Endothelial cell of umbilical vein (primary cell): Measurements from ENCODE around the gene MMRN2. TPM values are rescaled to one million over a fixed set of nuclear protein-coding genes. Genes with fewer than 3 reads are reported as not detected.

Experiments used
- BruUV-seq: library from RNA; stranded (reverse); fragments of 400-500 nt; replicated peaks from 2 replicates; lab custom pipeline; 2021; lab: Mats Ljungman, UMichigan
- CTCF ChIA-PET: fragments of 300-600, 350-600 bp; sonication (Branson Sonifier 250); formaldehyde crosslinking; loops from one replicate; lab custom pipeline; 2021; ENCODE audit warnings: antibody characterized with exemption, inconsistent platforms; lab: Charles Lee
- POLR2A ChIA-PET: fragments of 300-600, 350-600 bp; sonication (Branson Sonifier 250); formaldehyde crosslinking; loops from one replicate; lab custom pipeline; 2021; ENCODE audit warnings: antibody characterized with exemption, inconsistent platforms; lab: Charles Lee
- DNase-seq: peaks from one replicate; pipeline ENCODE4 v3.0.0-alpha.2; 2011; ENCODE audit warnings: low read depth, low spot score
- FAIRE-seq: peaks from 2 replicates; lab custom pipeline; 2011; peaks lifted over from hg19 to GRCh38; lab: Jason Lieb, UNC
- H2AFZ ChIP-seq: 2 replicates; pipeline ENCODE4 v1.6.0; 2012; ENCODE audit warnings: low read depth, low read length, control low read depth, inconsistent platforms
- H3K27ac ChIP-seq: 2 replicates; pipeline ENCODE4 v1.5.1; 2011; ENCODE audit warnings: low read depth, mild to moderate bottlenecking, control low read depth, low read length, moderate library complexity; ENCODE audit not compliant: insufficient read depth
- H3K27me3 ChIP-seq, 2 experiments: 2 replicates each; pipeline versions ENCODE4 v1.6.0 to v1.6.1; 2011; ENCODE audit warnings: low read length in 2 of 2, mixed read lengths in 1 of 2; ENCODE audit not compliant: control insufficient read depth in 2 of 2, insufficient read depth in 2 of 2
- H3K36me3 ChIP-seq, 2 experiments: 2 replicates in 1 of 2; 3 replicates in 1 of 2; pipeline ENCODE4 v1.5.1; 2011; ENCODE audit warnings: low read length in 2 of 2, mild to moderate bottlenecking in 1 of 2, moderate library complexity in 1 of 2; ENCODE audit not compliant: control insufficient read depth in 2 of 2, insufficient read depth in 2 of 2; ENCODE audit errors: extremely low read depth in 1 of 2
- H3K4me1 ChIP-seq: 3 replicates; pipeline ENCODE4 v1.5.1; 2011; ENCODE audit warnings: mild to moderate bottlenecking, low read length; ENCODE audit not compliant: control insufficient read depth, insufficient read depth; ENCODE audit errors: extremely low read depth
- H3K4me2 ChIP-seq: 2 replicates; pipeline ENCODE4 v1.6.1; 2011; ENCODE audit warnings: low read length, control low read depth, mixed read lengths; ENCODE audit not compliant: insufficient read depth
- H3K4me3 ChIP-seq, 3 experiments: fragments of 200-600 bp in 1 of 3; sonication (generic), shearing (Covaris generic) in 1 of 3; replicated peaks in 1 of 3; 2 replicates each; pipeline ENCODE4 v1.5.1; 2011 to 2016; ENCODE audit warnings: control low read depth in 3 of 3, low read length in 3 of 3, mild to moderate bottlenecking in 2 of 3, inconsistent platforms in 1 of 3, low read depth in 1 of 3, moderate library complexity in 1 of 3; ENCODE audit not compliant: insufficient read depth in 1 of 3
- H3K79me2 ChIP-seq: 2 replicates; pipeline ENCODE4 v1.6.0; 2012; ENCODE audit warnings: low read length, inconsistent platforms; ENCODE audit not compliant: control insufficient read depth, insufficient read depth
- H3K9ac ChIP-seq: replicated peaks from 2 replicates; pipeline ENCODE3; 2011; ENCODE audit warnings: low read length, control low read depth; ENCODE audit not compliant: insufficient read depth; ENCODE audit errors: extremely low read depth
- H3K9me1 ChIP-seq: replicated peaks from 3 replicates; pipeline ENCODE4 v1.6.0; 2011; ENCODE audit warnings: mild to moderate bottlenecking, low read length; ENCODE audit not compliant: control insufficient read depth, insufficient read depth; ENCODE audit errors: extremely low read depth
- H3K9me3 ChIP-seq: replicated peaks from 2 replicates; pipeline ENCODE4 v1.5.1; 2012; ENCODE audit warnings: low read length, inconsistent platforms; ENCODE audit not compliant: control insufficient read depth, insufficient read depth
- H4K20me1 ChIP-seq: replicated peaks from 2 replicates; pipeline ENCODE3; 2011; ENCODE audit warnings: mild to moderate bottlenecking, low read length; ENCODE audit not compliant: control insufficient read depth, insufficient read depth; ENCODE audit errors: extremely low read depth
- CTCF ChIP-seq, 2 donors: IDR thresholded peaks; 1 replicate in 1 of 2; 2 replicates in 1 of 2; pipeline ENCODE4 v1.5.1; 2011; ENCODE audit warnings: low read length in 2 of 2, mild to moderate bottlenecking in 2 of 2, moderate library complexity in 2 of 2, control low read depth in 1 of 2, inconsistent platforms in 1 of 2, low read depth in 1 of 2; ENCODE audit not compliant: insufficient read depth in 1 of 2; ENCODE audit errors: extremely low read depth in 1 of 2
- EZH2 ChIP-seq: IDR thresholded peaks from 2 replicates; pipeline ENCODE4 v1.6.1; 2012; ENCODE audit warnings: borderline replicate concordance, low read depth, mild to moderate bottlenecking, moderate library complexity, low read length, inconsistent platforms; ENCODE audit not compliant: severe bottlenecking
- FOS ChIP-seq: IDR thresholded peaks from 2 replicates; pipeline ENCODE4 v1.6.1; 2011; ENCODE audit warnings: mild to moderate bottlenecking, low read length, moderate library complexity, borderline replicate concordance; ENCODE audit not compliant: insufficient read depth
- GATA2 ChIP-seq: IDR thresholded peaks from 2 replicates; pipeline ENCODE4 v1.7.0; 2011; ENCODE audit warnings: low read depth, mild to moderate bottlenecking, moderate library complexity, mixed read lengths, low read length; ENCODE audit not compliant: insufficient read length, insufficient read depth
- JUN ChIP-seq: IDR thresholded peaks from 2 replicates; pipeline ENCODE4 v1.6.1; 2011; ENCODE audit warnings: borderline replicate concordance, low read depth; ENCODE audit not compliant: insufficient read length, insufficient read depth
- MAX ChIP-seq: IDR thresholded peaks from 2 replicates; pipeline ENCODE4 v1.6.1; 2011; ENCODE audit not compliant: insufficient read depth, insufficient read length
- MYC ChIP-seq: IDR thresholded peaks from one replicate; pipeline ENCODE4 v1.6.1; 2011; ENCODE audit warnings: mild to moderate bottlenecking, low read depth, low read length
- POLR2A ChIP-seq: IDR thresholded peaks from 2 replicates; pipeline ENCODE4 v1.6.1; 2012; ENCODE audit warnings: low read depth, mild to moderate bottlenecking, control low read depth, low read length
- POLR2AphosphoS5 ChIP-seq: IDR thresholded peaks from 2 replicates; pipeline ENCODE4 v1.6.1; 2012; ENCODE audit warnings: low read depth, mild to moderate bottlenecking, control low read depth, low read length, moderate library complexity; ENCODE audit not compliant: insufficient read depth
- dilution Hi-C: fragments of 300-500 bp; cut with MboI; formaldehyde crosslinking; loops from one replicate; pipeline ENCODE4 v1.15.0; 2019; ENCODE audit warnings: low sequenced_read_pairs; ENCODE audit not compliant: extremely low pct_ligation_motif_present
- intact Hi-C: fragments of 100-400 bp; cut with micrococcal nuclease; formaldehyde crosslinking; loops from one replicate; pipeline ENCODE4 v1.10.0; 2022
- polyA plus RNA-seq, 4 experiments: library from polyadenylated mRNA; depleted of rRNA in 3 of 4; stranded (reverse) in 3 of 4; unstranded in 1 of 4; fragments of >200 nt; gene quantifications; 2 replicates each; pipeline versions ENCODE4 v1.2.1 to v1.2.3, GENCODE V29; 2011 to 2012; ENCODE audit warnings: missing spikeins in 1 of 4
- total RNA-seq: library from RNA; stranded (reverse); gene quantifications from 2 replicates; pipeline ENCODE4 v1.2.3, GENCODE V29; 2021

Gene MMRN2
- total and polyA plus RNA-seq, 2 donors (not counting 3 experiments of a cell fraction or from before 2014, with no cell fraction given), result 154 to 169 TPM

GRCh38 chr10:86945361-86946212 lies 11.8 kb downstream of the MMRN2 start:
- no peaks in the 10 kb centered on the region for H3K4me1 ChIP-seq
- no peak overlapping the region for H3K9ac ChIP-seq
- no peak overlapping the region for H3K4me2 ChIP-seq
- no peak overlapping the region for H2AFZ ChIP-seq
- intact Hi-C loops (no loop called here), dilution Hi-C loops (no loop called here)
- no peak overlapping the region for H3K4me3 ChIP-seq
- H3K36me3 ChIP-seq, result peaks cover 20 to 52% of the 10 kb centered on the region in 2 experiments
- DNase-seq (no peak), FAIRE-seq (no peak)
- peaks cover 52% of the 10 kb centered on the region for H3K79me2 ChIP-seq
- no peaks in the 10 kb centered on the region for H3K27me3 ChIP-seq
- TF ChIP-seq JUN (no peak), CTCF (IDR thresholded peaks at IDR 0.05; ENCODE audit: extremely low read depth in 1 of 2, insufficient read depth in 1 of 2, low read depth in 1 of 2, low read length in 2 of 2) (peak; percentile 7 to 16), FOS (no peak), POLR2AphosphoS5 (peak; percentile 12), MYC (no peak), POLR2A (no peak), GATA2 (no peak), EZH2 (no peak), MAX (no peak)
- no peaks in the 10 kb centered on the region for H3K9me3 ChIP-seq
- no peak overlapping the region for H3K27ac ChIP-seq
- H4K20me1 ChIP-seq, result no peaks in the 10 kb centered on the region
- H3K9me1 ChIP-seq, result no peaks in the 10 kb centered on the region
- BruUV-seq, result no TSS peak
- CTCF ChIA-PET, result interaction anchor here (2.2 to 12.5 kb wide), 3 partner anchors 12 to 147 kb away, joined by 5 to 325 read pairs (median 189); partner anchors contain the start of genes ADIRF, MMRN2 and SNCG
- POLR2A ChIA-PET, result interaction anchor here (2.9 kb wide), 1 partner anchor 13 kb away, joined by 13 read pairs; the partner anchor contains the start of genes MMRN2 and SNCG
